Heart right ventricle (tissue), 16 donors: ENCODE data around the gene ZBTB25. TPM values are rescaled to one million over a fixed set of nuclear protein-coding genes. Genes with fewer than 3 reads are reported as not detected.

Source experiments
- ATAC-seq, 8 donors: fragments of 200-7000 bp; cut with Tn5 transposase; one replicate each; pipeline ENCODE4 v1.9.1; 2020; ENCODE audit warnings: mild to moderate bottlenecking in 8 of 8, moderate library complexity in 8 of 8, moderate number of reproducible peaks in 1 of 8
- DNase-seq, 2 donors: peaks; one replicate each; pipeline ENCODE4 v3.0.0-alpha.2; 2020
- H3K27ac ChIP-seq, 10 donors: fragments of 200-600 bp; sonication (generic) in 2 of 10; one replicate each; pipeline versions ENCODE4 v1.5.0 to v1.8.0; 2020 to 2022; ENCODE audit warnings: mild to moderate bottlenecking in 3 of 10
- H3K27me3 ChIP-seq, 7 donors: fragments of 200-600 bp; one replicate each; pipeline ENCODE4 v1.8.0; 2021 to 2022; ENCODE audit warnings: mild to moderate bottlenecking in 2 of 7
- H3K36me3 ChIP-seq, 9 donors: fragments of 200-600 bp; sonication (generic) in 1 of 9; one replicate each; pipeline versions ENCODE4 v1.5.0 to v1.8.0; 2020 to 2022; ENCODE audit warnings: mild to moderate bottlenecking in 2 of 9
- H3K4me1 ChIP-seq, 9 donors: fragments of 200-600 bp; sonication (generic) in 1 of 9; one replicate each; pipeline versions ENCODE4 v1.5.0 to v1.8.0; 2020 to 2022; ENCODE audit warnings: mild to moderate bottlenecking in 4 of 9
- H3K4me3 ChIP-seq, 10 donors: fragments of 200-600 bp; sonication (generic) in 2 of 10; one replicate each; pipeline versions ENCODE4 v1.5.0 to v1.8.0; 2020 to 2022; ENCODE audit warnings: mild to moderate bottlenecking in 7 of 10, moderate library complexity in 2 of 10
- H3K9me3 ChIP-seq, 11 donors: fragments of 200-600 bp in 10 of 11; sonication (generic) in 2 of 11; one replicate each; pipeline versions ENCODE4 v1.5.0 to v1.8.0; 2013 to 2022; ENCODE audit warnings: mild to moderate bottlenecking in 2 of 11, control low read depth in 1 of 11, moderate library complexity in 1 of 11
- CTCF ChIP-seq, 9 donors: fragments of 200-600 bp; sonication (generic) in 2 of 9; IDR thresholded peaks; one replicate each; pipeline versions ENCODE4 v1.5.0 to v1.8.0; 2021 to 2022; ENCODE audit warnings: antibody characterized with exemption in 9 of 9, mild to moderate bottlenecking in 5 of 9, moderate library complexity in 1 of 9
- WGBS, 2 donors: extraction: QIAGEN DNeasy Blood & Tissue Kit; methylation state at CpG; one replicate each; pipeline ENCODE4 v1.1.7; 2013; ENCODE audit warnings: inconsistent platforms in 1 of 2; 5-methylcytosine and 5-hydroxymethylcytosine counted together
- intact Hi-C, 10 donors: fragments of 100-400 bp; cut with DNase I; formaldehyde crosslinking; loops; one replicate each; pipeline versions ENCODE4 v1.11.1 to v1.14.2; 2022
- polyA plus RNA-seq, 2 donors: library from polyadenylated mRNA; stranded (reverse); fragments of 200-250 nt; gene quantifications; one replicate each; pipeline ENCODE4 v1.2.3, GENCODE V29; 2013
- total RNA-seq, 10 donors: library from RNA; stranded (reverse); fragmentation: NEBNext Ultra II Directional in 3 of 10; extraction: Animal tissue kit (Norgen Biotek cat#: 25700) in 3 of 10; gene quantifications; one replicate each; pipeline versions ENCODE4 v1.2.1 to v1.2.4, GENCODE V29; 2021 to 2023
- donor health status: Arrhythmogenic right ventricular cardiomyopathy.
- donor health status: ischemic (EF 13 %, LVEDD 7.1; RV severe dilation, severe dysfunction).
- donor health status: healthy with polysubstance abuse.
- donor health status: DM: no; HTN: yes; CAD: no.
- donor health status: DM: no; HTN: no; CAD: no.
- donor health status: ischemic (EF 25% LVEDD 6.9; RV normal size, moderate dysfunction).
- donor health status: ischemic (EF 25% LVEDD 5.7; RV mildly dilated, moderate dysfunction).
- donor health status: healthy.
- donor health status: DM: yes; HTN: yes; CAD: no.
- donor health status: Ischemic cardiomyopathy.
- donor health status: ischemic (EF 35%, LVEDD 5.7; RV mildly dilated, moderate dysfunction).
- donor health status: nonischemic (EF 11% LVEDD 7.7; RV severe dilation, severe dysfunction).
- donor health status: DM: yes; HTN: yes; CAD: no.
- donor health status: PGD.
- donor health status: ischemic (EF 29% LVEDD 5.4; RV normal size, mild dysfunction).
- donor health status: nonischemic (EF 23%, LVEDD 6.1; RV moderate dilation, normal function).

ZBTB25 gene
- total and polyA plus RNA-seq, 12 donors = 3.0 to 24.7 (median 20.3) TPM

DNA sequence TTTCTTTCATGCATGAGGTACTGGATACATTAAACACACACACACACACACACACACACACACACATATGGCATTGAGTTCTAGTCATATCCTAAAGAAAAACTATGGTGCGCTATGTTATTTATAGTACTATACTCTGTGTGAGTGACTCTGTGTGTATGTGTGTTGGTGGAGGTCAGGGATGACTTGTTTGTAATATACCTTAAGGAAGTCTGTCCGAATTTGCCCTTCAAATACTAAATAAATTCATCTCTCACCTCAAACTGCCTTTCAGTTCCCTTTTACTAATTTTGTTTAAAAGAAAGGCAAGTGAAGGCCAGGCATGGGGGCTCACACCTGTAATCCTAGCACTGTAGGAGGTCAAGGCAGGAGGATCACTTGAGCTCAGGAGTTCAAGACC lies 40.4 kb downstream of the ZBTB25 start:
- Histone ChIP-seq H3K4me1 (peaks cover 0 to 32% (median 7%) of the 10 kb centered on the region in 9 donors), H3K27ac (no peak overlapping the region), H3K27me3 (peaks cover 0 to 19% (median 0%) of the 10 kb centered on the region in 7 donors), H3K4me3 (no peak overlapping the region), H3K36me3 (peaks cover 0 to 24% (median 0%) of the 10 kb centered on the region in 9 donors), H3K9me3 (no peaks in the 10 kb centered on the region)
- TF ChIP-seq CTCF (IDR thresholded peaks at IDR 0.05) = no peak
- DNase-seq (no peak), ATAC-seq (no peak)
- 98% methylated on average over 2 of the region's 2 CpGs for WGBS, 2 donors
- intact Hi-C loops = no loop called here

DNA sequence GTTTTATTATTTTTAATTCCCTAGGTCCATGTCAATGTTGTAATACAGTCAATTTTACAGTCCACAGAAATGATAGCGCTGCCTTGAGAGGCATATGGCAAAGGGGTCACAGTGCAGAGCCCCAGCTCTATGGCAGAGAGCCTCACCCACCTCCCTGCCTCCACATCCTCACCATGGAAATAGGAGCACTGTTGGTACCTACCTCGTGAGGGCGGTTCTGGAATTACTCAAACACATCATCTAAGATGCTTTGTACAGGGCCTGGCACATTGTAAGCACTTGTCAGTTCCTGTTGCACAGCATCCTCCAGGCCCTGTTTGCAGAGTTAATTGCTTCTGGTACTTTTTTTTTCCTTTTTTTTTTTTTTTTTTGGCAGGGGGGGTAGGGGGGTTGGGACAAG lies 42.4 kb downstream of the ZBTB25 start:
- intact Hi-C loops = no loop called here
- TF ChIP-seq CTCF (IDR thresholded peaks at IDR 0.05) = no peak
- ATAC-seq (no peak), DNase-seq (no peak)
- Histone ChIP-seq H3K27me3 (peaks cover 0 to 17% (median 0%) of the 10 kb centered on the region in 7 donors), H3K9me3 (no peaks in the 10 kb centered on the region), H3K27ac (no peak overlapping the region), H3K4me1 (peaks cover 0 to 22% (median 7%) of the 10 kb centered on the region in 9 donors), H3K4me3 (no peak overlapping the region), H3K36me3 (peaks cover 0 to 35% (median 0%) of the 10 kb centered on the region in 9 donors)
- WGBS, 2 donors = 84 to 90% methylated on average over 3 of the region's 3 CpGs

DNA sequence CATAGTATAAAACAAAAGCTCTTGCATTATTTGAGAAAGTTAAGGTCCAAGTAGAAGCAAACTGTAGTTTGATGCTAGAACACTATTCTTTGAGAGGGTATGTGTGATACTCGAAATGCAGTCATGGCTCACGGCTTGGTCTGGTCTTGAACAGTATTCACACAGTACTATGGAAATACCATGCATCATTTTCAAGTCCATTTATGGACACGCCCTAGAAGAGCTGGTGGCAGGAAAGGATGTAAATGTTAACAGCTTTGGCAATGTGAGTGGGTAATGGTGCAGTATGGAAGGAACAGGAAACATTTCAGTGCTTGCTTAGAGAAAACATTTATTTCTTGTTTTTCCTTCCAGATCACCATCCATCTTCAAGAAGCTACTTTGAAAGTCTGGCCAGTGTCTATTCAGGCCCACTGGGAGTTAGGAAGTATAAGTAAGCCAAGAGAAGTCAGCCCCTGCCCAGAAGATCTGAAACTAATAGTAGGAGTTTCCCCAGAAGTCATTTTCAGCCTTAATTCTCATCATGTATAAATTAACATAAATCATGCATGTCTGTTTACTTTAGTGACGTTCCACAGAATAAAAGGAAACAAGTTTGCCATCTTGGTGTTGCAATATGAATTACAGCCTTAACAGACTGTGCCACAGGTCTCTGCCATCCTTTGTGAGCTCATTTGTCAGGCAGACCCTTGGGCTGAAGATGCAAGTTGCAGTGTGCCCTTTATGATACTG lies 44.1 kb downstream of the ZBTB25 start:
- no peak overlapping the region for H3K27ac ChIP-seq
- ATAC-seq = no peak
- H3K27me3 ChIP-seq = peaks cover 0 to 3% (median 0%) of the 10 kb centered on the region in 7 donors
- peaks cover 0 to 51% (median 1%) of the 10 kb centered on the region in 9 donors for H3K36me3 ChIP-seq
- peaks cover 0 to 9% (median 1%) of the 10 kb centered on the region in 9 donors for H3K4me1 ChIP-seq
- WGBS, 2 donors = 91 to 94% methylated on average over 4 of the region's 4 CpGs
- DNase-seq = no peak
- no peak for TF ChIP-seq CTCF (IDR thresholded peaks at IDR 0.05)
- H3K9me3 ChIP-seq = no peaks in the 10 kb centered on the region
- H3K4me3 ChIP-seq = no peak overlapping the region
- intact Hi-C loops = no loop called here

- H3K4me3 ChIP-seq = no peak overlapping the region
- H3K4me1 ChIP-seq = peaks cover 0 to 6% (median 0%) of the 10 kb centered on the region in 9 donors
- H3K27ac ChIP-seq = no peak overlapping the region
- intact Hi-C loops = no loop called here
- H3K9me3 ChIP-seq = no peaks in the 10 kb centered on the region
- TF ChIP-seq CTCF (IDR thresholded peaks at IDR 0.05) = no peak
- DNase-seq (no peak), ATAC-seq (no peak)
- no peaks in the 10 kb centered on the region for H3K27me3 ChIP-seq
- 88 to 95% methylated on average over 10 of the region's 10 CpGs for WGBS, 2 donors
- peaks cover 0 to 89% (median 31%) of the 10 kb centered on the region in 9 donors for H3K36me3 ChIP-seq
Measured at GRCh38 chr14:64454671-64455070, 49.0 kb downstream of the ZBTB25 start.
